Measurements from ENCODE around the gene ZNF865.

ZNF865 gene

GRCh38 chr19:55599468-55599841 is 6.0 kb upstream of the ZNF865 start, which contains the start of gene FIZ1:
Gene FIZ1 (minus strand): TSS chr19:55599517. CDS start chr19:55597865, 1,652 bp downstream.
- H3K9ac ChIP-seq (ENCODE audit: low read length), result peak within 1 kb of the TSS; percentile 100
- H3K4me1 ChIP-seq (ENCODE audit: control insufficient read depth, insufficient read depth, low read length), result peaks cover 15% of the 10 kb centered on the region
- H3K36me3 ChIP-seq (ENCODE audit: control insufficient read depth, insufficient read depth, low read length), result peaks cover 20% of the 10 kb centered on the region
- no peaks in the 10 kb centered on the region for H3K27me3 ChIP-seq (ENCODE audit: control insufficient read depth, insufficient read depth, low read length)
- H3K27ac ChIP-seq (ENCODE audit: low read depth, low read length), result peak within 1 kb of the TSS; percentile 98
- no peaks in the 10 kb centered on the region for H3K9me3 ChIP-seq (ENCODE audit: control insufficient read depth, insufficient read depth, low read depth, low read length)
- H3K4me3 ChIP-seq (ENCODE audit: low read depth, low read length), result peak within 1 kb of the TSS; percentile 91

DNA sequence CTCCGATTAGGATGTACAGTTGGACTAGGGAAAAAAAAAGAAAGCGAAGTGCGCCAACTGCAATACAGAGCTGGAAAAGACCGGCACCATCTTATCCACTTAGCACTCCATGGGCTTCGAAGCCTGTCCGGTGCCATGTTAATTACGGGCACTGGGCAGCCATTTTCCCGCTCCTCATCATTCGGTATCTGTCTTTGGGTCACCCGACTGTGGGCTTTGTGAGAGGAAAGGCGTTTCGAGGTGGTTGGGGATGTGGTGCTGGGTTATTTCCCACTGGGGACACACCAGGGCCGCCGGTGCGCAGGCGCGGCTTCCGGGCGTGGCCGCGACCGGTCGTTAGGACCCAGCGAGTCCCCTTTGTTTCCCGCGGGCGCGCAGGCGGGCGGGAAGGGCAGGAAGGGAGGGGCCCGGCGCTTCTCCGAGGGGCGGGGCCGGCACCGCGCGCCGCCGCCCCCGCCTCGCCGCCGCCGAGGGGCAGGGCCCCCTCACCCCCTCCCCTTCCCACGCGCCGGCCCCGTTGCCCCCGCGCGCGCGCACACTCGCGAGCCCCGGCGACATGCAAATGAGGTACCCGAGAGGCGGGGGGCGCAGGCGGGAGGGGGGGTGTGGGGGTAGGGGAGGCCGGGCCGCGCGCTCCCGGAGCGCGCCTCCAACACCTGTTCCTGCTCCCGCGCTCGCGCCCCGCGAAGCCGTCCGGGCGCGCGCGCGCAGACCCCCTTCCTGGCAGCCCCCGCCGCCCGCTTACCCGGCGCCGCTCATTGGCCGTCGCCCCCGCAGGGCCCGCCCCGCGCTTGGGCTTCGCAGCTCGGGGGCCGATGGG is 5.4 kb upstream of the ZNF865 start, which contains the start of gene ZNF524:
TSS of gene ZNF524 (plus strand) at position 447 of the 820 bp plus-strand sequence. CDS start 1,825 bp downstream, outside the sequence.
- Histone ChIP-seq H3K4me3 (ENCODE audit: low read depth, low read length) (peak within 1 kb of the TSS; percentile 91), H3K36me3 (ENCODE audit: control insufficient read depth, insufficient read depth, low read length) (peaks cover 15% of the 10 kb centered on the region), H3K27me3 (ENCODE audit: control insufficient read depth, insufficient read depth, low read length) (no peaks in the 10 kb centered on the region), H3K4me1 (ENCODE audit: control insufficient read depth, insufficient read depth, low read length) (peaks cover 17% of the 10 kb centered on the region), H3K9me3 (ENCODE audit: control insufficient read depth, insufficient read depth, low read depth, low read length) (no peaks in the 10 kb centered on the region), H3K9ac (ENCODE audit: low read length) (peak within 1 kb of the TSS; percentile 100), H3K27ac (ENCODE audit: low read depth, low read length) (peak within 1 kb of the TSS; percentile 98)

DNA sequence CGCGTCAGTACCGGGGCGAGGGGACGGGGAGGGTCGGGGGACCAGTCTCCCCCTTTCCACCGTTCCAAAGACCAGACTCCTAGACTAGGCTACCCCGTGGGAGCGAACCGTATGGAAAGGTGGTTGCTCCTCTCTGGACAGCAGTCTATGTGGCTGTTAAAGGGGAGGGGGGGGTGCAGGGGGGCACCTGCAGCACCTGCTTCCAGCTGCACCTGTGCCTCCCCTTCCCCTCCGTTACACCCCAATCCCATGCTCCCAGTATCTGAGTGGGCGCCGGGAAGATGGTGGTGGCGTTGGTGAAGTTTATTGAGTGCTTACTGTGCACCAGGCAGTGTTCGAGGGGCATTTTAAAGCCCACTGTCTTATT is 4.8 kb upstream of the ZNF865 start:
- Histone ChIP-seq H3K9me3 (ENCODE audit: control insufficient read depth, insufficient read depth, low read depth, low read length) (no peaks in the 10 kb centered on the region), H3K27me3 (ENCODE audit: control insufficient read depth, insufficient read depth, low read length) (no peaks in the 10 kb centered on the region), H3K27ac (ENCODE audit: low read depth, low read length) (peak overlapping the region; percentile 49; the same call in 1 of the 2 replicates), H3K4me3 (ENCODE audit: low read depth, low read length) (peak overlapping the region; percentile 66), H3K4me1 (ENCODE audit: control insufficient read depth, insufficient read depth, low read length) (peaks cover 17% of the 10 kb centered on the region), H3K9ac (ENCODE audit: low read length) (peak overlapping the region; percentile 53), H3K36me3 (ENCODE audit: control insufficient read depth, insufficient read depth, low read length) (peaks cover 9% of the 10 kb centered on the region)

DNA sequence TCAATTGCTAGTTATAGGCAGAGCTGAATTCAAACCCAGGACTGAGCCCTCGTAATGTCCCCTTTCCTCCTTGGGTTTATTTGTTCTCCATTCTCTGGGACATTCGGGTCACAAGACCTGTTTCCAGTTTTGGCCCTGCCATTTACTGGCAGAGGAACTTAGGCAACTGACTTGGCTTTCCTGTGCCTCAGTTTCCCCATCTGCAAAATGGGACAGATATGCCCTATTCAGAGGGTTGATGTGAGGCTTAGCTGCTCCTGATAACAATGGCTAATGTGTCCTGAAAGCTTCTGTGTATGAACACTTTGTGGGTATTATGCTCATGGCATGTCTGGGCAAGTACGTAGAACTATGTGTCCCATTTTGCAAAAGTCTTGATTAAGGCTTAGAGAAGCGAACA is 4.4 kb upstream of the ZNF865 start:
- H3K9ac ChIP-seq (ENCODE audit: low read length), result peak overlapping the region; percentile 9
- peaks cover 5% of the 10 kb centered on the region for H3K36me3 ChIP-seq (ENCODE audit: control insufficient read depth, insufficient read depth, low read length)
- H3K4me1 ChIP-seq (ENCODE audit: control insufficient read depth, insufficient read depth, low read length), result peaks cover 17% of the 10 kb centered on the region
- no peaks in the 10 kb centered on the region for H3K27me3 ChIP-seq (ENCODE audit: control insufficient read depth, insufficient read depth, low read length)
- no peaks in the 10 kb centered on the region for H3K9me3 ChIP-seq (ENCODE audit: control insufficient read depth, insufficient read depth, low read depth, low read length)
- no peak overlapping the region for H3K27ac ChIP-seq (ENCODE audit: low read depth, low read length)
- H3K4me3 ChIP-seq (ENCODE audit: low read depth, low read length), result peak overlapping the region; percentile 66

GRCh38 chr19:55602104-55603001 is 3.1 kb upstream of the ZNF865 start:
- H3K4me1 ChIP-seq (ENCODE audit: control insufficient read depth, insufficient read depth, low read length), result peaks cover 23% of the 10 kb centered on the region

GRCh38 chr19:55603115-55603514 is 2.3 kb upstream of the ZNF865 start:
- no peak overlapping the region for H3K27ac ChIP-seq (ENCODE audit: low read depth, low read length)
- H3K36me3 ChIP-seq (ENCODE audit: control insufficient read depth, insufficient read depth, low read length), result peaks cover 3% of the 10 kb centered on the region; the same call in 1 of the 2 replicates
- no peaks in the 10 kb centered on the region for H3K9me3 ChIP-seq (ENCODE audit: control insufficient read depth, insufficient read depth, low read depth, low read length)
- H3K4me3 ChIP-seq (ENCODE audit: low read depth, low read length), result 0 out of 2 replicates have a peak overlapping the region, but pooled peaks have one; percentile 16
- H3K4me1 ChIP-seq (ENCODE audit: control insufficient read depth, insufficient read depth, low read length), result peaks cover 19% of the 10 kb centered on the region
- no peaks in the 10 kb centered on the region for H3K27me3 ChIP-seq (ENCODE audit: control insufficient read depth, insufficient read depth, low read length)
- H3K9ac ChIP-seq (ENCODE audit: low read length), result no peak overlapping the region

More at GRCh38 chr19:55602104-55603001, 3.1 kb upstream of the ZNF865 start:
- Histone ChIP-seq H3K9ac (ENCODE audit: low read length) (no peak overlapping the region), H3K27ac (ENCODE audit: low read depth, low read length) (no peak overlapping the region), H3K9me3 (ENCODE audit: control insufficient read depth, insufficient read depth, low read depth, low read length) (no peaks in the 10 kb centered on the region), H3K27me3 (ENCODE audit: control insufficient read depth, insufficient read depth, low read length) (no peaks in the 10 kb centered on the region), H3K4me3 (ENCODE audit: low read depth, low read length) (no peak overlapping the region), H3K36me3 (ENCODE audit: control insufficient read depth, insufficient read depth, low read length) (peaks cover 3% of the 10 kb centered on the region; the same call in 1 of the 2 replicates)

GRCh38 chr19:55603581-55604292 is 1.7 kb upstream of the ZNF865 start:
- no peaks in the 10 kb centered on the region for H3K9me3 ChIP-seq (ENCODE audit: control insufficient read depth, insufficient read depth, low read depth, low read length)
- H3K4me3 ChIP-seq (ENCODE audit: low read depth, low read length), result peak overlapping the region; percentile 16; the same call in 1 of the 2 replicates
- no peak overlapping the region for H3K9ac ChIP-seq (ENCODE audit: low read length)
- H3K36me3 ChIP-seq (ENCODE audit: control insufficient read depth, insufficient read depth, low read length), result peaks cover 6% of the 10 kb centered on the region; the same call in 1 of the 2 replicates
- H3K27ac ChIP-seq (ENCODE audit: low read depth, low read length), result no peak overlapping the region
- H3K4me1 ChIP-seq (ENCODE audit: control insufficient read depth, insufficient read depth, low read length), result peaks cover 13% of the 10 kb centered on the region
- no peaks in the 10 kb centered on the region for H3K27me3 ChIP-seq (ENCODE audit: control insufficient read depth, insufficient read depth, low read length)

GRCh38 chr19:55605207-55605636 is 225 bp upstream of the ZNF865 start:
- H3K4me1 ChIP-seq (ENCODE audit: control insufficient read depth, insufficient read depth, low read length), result peaks cover 13% of the 10 kb centered on the region
- H3K27ac ChIP-seq (ENCODE audit: low read depth, low read length), result peak overlapping the region; percentile 64; the same call in 1 of the 2 replicates
- peaks cover 15% of the 10 kb centered on the region; the same call in 1 of the 2 replicates for H3K36me3 ChIP-seq (ENCODE audit: control insufficient read depth, insufficient read depth, low read length)
- H3K27me3 ChIP-seq (ENCODE audit: control insufficient read depth, insufficient read depth, low read length), result no peaks in the 10 kb centered on the region
- H3K4me3 ChIP-seq (ENCODE audit: low read depth, low read length), result peak overlapping the region; percentile 66
- no peaks in the 10 kb centered on the region for H3K9me3 ChIP-seq (ENCODE audit: control insufficient read depth, insufficient read depth, low read depth, low read length)
- peak overlapping the region; percentile 71 for H3K9ac ChIP-seq (ENCODE audit: low read length)

GRCh38 chr19:55606471-55606787 is 982 bp downstream of the ZNF865 start:
- Histone ChIP-seq H3K9me3 (ENCODE audit: control insufficient read depth, insufficient read depth, low read depth, low read length) (no peaks in the 10 kb centered on the region), H3K9ac (ENCODE audit: low read length) (peak overlapping the region; percentile 53), H3K36me3 (ENCODE audit: control insufficient read depth, insufficient read depth, low read length) (peaks cover 15% of the 10 kb centered on the region; the same call in 1 of the 2 replicates), H3K27me3 (ENCODE audit: control insufficient read depth, insufficient read depth, low read length) (no peaks in the 10 kb centered on the region), H3K27ac (ENCODE audit: low read depth, low read length) (no peak overlapping the region), H3K4me1 (ENCODE audit: control insufficient read depth, insufficient read depth, low read length) (peaks cover 13% of the 10 kb centered on the region), H3K4me3 (ENCODE audit: low read depth, low read length) (peak overlapping the region; percentile 77)

GRCh38 chr19:55606817-55607216 is 1.4 kb downstream of the ZNF865 start:
- Histone ChIP-seq H3K4me3 (ENCODE audit: low read depth, low read length) (peak overlapping the region; percentile 77), H3K4me1 (ENCODE audit: control insufficient read depth, insufficient read depth, low read length) (peaks cover 13% of the 10 kb centered on the region), H3K9me3 (ENCODE audit: control insufficient read depth, insufficient read depth, low read depth, low read length) (no peaks in the 10 kb centered on the region), H3K9ac (ENCODE audit: low read length) (peak overlapping the region; percentile 53), H3K36me3 (ENCODE audit: control insufficient read depth, insufficient read depth, low read length) (peaks cover 15% of the 10 kb centered on the region; the same call in 1 of the 2 replicates), H3K27ac (ENCODE audit: low read depth, low read length) (no peak overlapping the region), H3K27me3 (ENCODE audit: control insufficient read depth, insufficient read depth, low read length) (no peaks in the 10 kb centered on the region)
